Neuronal stem cell (in vitro differentiated cells): ENCODE measurements around the gene RBM11.

Experiments
- DNase-seq: peaks from one replicate; pipeline ENCODE4 v3.0.0-alpha.2; 2013; ENCODE audit warnings: low spot score
- H2AFZ ChIP-seq: one replicate; pipeline ENCODE4 v1.6.1; 2013; ENCODE audit warnings: mild to moderate bottlenecking, low read length, inconsistent platforms
- H2AK5ac ChIP-seq: 2 replicates; pipeline ENCODE4 v1.6.1; 2013; ENCODE audit warnings: low read depth, mild to moderate bottlenecking, inconsistent platforms, low read length, moderate library complexity, mixed read lengths
- H2BK120ac ChIP-seq: 2 replicates; pipeline ENCODE4 v1.6.1; 2013; ENCODE audit warnings: low read depth, mild to moderate bottlenecking, inconsistent platforms, low read length, moderate library complexity, mixed read lengths
- H2BK12ac ChIP-seq: one replicate; pipeline ENCODE4 v1.6.1; 2013; ENCODE audit warnings: low read length, inconsistent platforms
- H2BK15ac ChIP-seq: 2 replicates; pipeline ENCODE4 v1.6.1; 2013; ENCODE audit warnings: mild to moderate bottlenecking, low read length, inconsistent platforms, mixed read lengths
- H2BK5ac ChIP-seq: one replicate; pipeline ENCODE4 v1.6.1; 2013; ENCODE audit warnings: inconsistent platforms, mild to moderate bottlenecking, low read length, moderate library complexity
- H3K14ac ChIP-seq: one replicate; pipeline ENCODE4 v1.6.1; 2013; ENCODE audit warnings: low read length, inconsistent platforms
- H3K18ac ChIP-seq: 2 replicates; pipeline ENCODE4 v1.6.1; 2013; ENCODE audit warnings: low read length, inconsistent platforms
- H3K23ac ChIP-seq: 2 replicates; pipeline ENCODE4 v1.6.1; 2013; ENCODE audit warnings: low read depth, mild to moderate bottlenecking, mixed read lengths, low read length, inconsistent platforms; ENCODE audit not compliant: poor library complexity
- H3K27ac ChIP-seq: replicated peaks from 3 replicates; pipeline ENCODE4 v1.5.1; 2013; ENCODE audit warnings: low read length, inconsistent platforms
- H3K27me3 ChIP-seq, 3 experiments: 2 replicates each; pipeline ENCODE4 v1.6.1; 2013; ENCODE audit warnings: low read length in 3 of 3, mild to moderate bottlenecking in 2 of 3, inconsistent platforms in 1 of 3, low read depth in 1 of 3, mixed read lengths in 1 of 3, moderate library complexity in 1 of 3; ENCODE audit not compliant: control insufficient read depth in 3 of 3, insufficient read depth in 3 of 3
- H3K36me3 ChIP-seq, 2 donors: replicated peaks in 1 of 2; 2 replicates each; pipeline ENCODE4 v1.6.1; 2013; ENCODE audit warnings: low read length in 2 of 2; ENCODE audit not compliant: control insufficient read depth in 2 of 2, insufficient read depth in 2 of 2
- H3K4ac ChIP-seq: 2 replicates; pipeline ENCODE4 v1.6.1; 2013; ENCODE audit warnings: inconsistent platforms, mild to moderate bottlenecking, low read length, moderate library complexity
- H3K4me1 ChIP-seq, 2 donors: 1 replicate in 1 of 2; 2 replicates in 1 of 2; pipeline ENCODE4 v1.6.1; 2013; ENCODE audit warnings: low read length in 2 of 2, low read depth in 1 of 2; ENCODE audit not compliant: control insufficient read depth in 2 of 2, insufficient read depth in 1 of 2
- H3K4me2 ChIP-seq: one replicate; pipeline ENCODE4 v1.6.1; 2013; ENCODE audit warnings: mild to moderate bottlenecking, low read length, inconsistent platforms; ENCODE audit not compliant: insufficient read depth, poor library complexity, severe bottlenecking
- H3K4me3 ChIP-seq, 2 donors: 2 replicates each; pipeline ENCODE4 v1.5.1; 2013; ENCODE audit warnings: low read length in 2 of 2, mild to moderate bottlenecking in 2 of 2, inconsistent platforms in 1 of 2, moderate library complexity in 1 of 2
- H3K79me1 ChIP-seq: one replicate; pipeline ENCODE4 v1.6.1; 2013; ENCODE audit warnings: low read depth, mild to moderate bottlenecking, inconsistent platforms, low read length, moderate library complexity
- H3K9ac ChIP-seq: one replicate; pipeline ENCODE4 v1.6.1; 2013; ENCODE audit warnings: mild to moderate bottlenecking, low read depth, low read length, inconsistent platforms; ENCODE audit not compliant: poor library complexity
- H3K9me3 ChIP-seq, 2 donors: replicated peaks in 1 of 2; 2 replicates each; pipeline versions ENCODE3 to v1.6.1; 2013; ENCODE audit warnings: low read length in 2 of 2, mild to moderate bottlenecking in 2 of 2, inconsistent platforms in 1 of 2, low read depth in 1 of 2, mixed read lengths in 1 of 2, moderate library complexity in 1 of 2; ENCODE audit not compliant: control insufficient read depth in 2 of 2, insufficient read depth in 1 of 2
- H4K8ac ChIP-seq: one replicate; pipeline ENCODE4 v1.6.1; 2013; ENCODE audit warnings: low read depth, mild to moderate bottlenecking, inconsistent platforms, low read length, moderate library complexity
- H4K91ac ChIP-seq: one replicate; pipeline ENCODE4 v1.6.1; 2013; ENCODE audit warnings: low read length, low read depth, mild to moderate bottlenecking, inconsistent platforms; ENCODE audit not compliant: poor library complexity
- WGBS, 2 donors: extraction: QIAGEN DNeasy Blood & Tissue Kit; methylation state at CpG; one replicate each; pipeline ENCODE4 v1.1.7; 2013; ENCODE audit warnings: missing lambda C conversion rate in 2 of 2, mixed read lengths in 1 of 2; ENCODE audit not compliant: insufficient read length in 2 of 2, insufficient replicate concordance in 1 of 2; ENCODE audit errors: extremely low coverage in 2 of 2; 5-methylcytosine and 5-hydroxymethylcytosine counted together

RBM11 gene

GRCh38 chr21:14259747-14260146, 43.8 kb downstream of the RBM11 start:
- Histone ChIP-seq H2AFZ (no peak overlapping the region), H2AK5ac (no peak overlapping the region), H3K4me2 (no peak overlapping the region), H3K4me3 (no peak overlapping the region), H3K14ac (no peak overlapping the region), H3K79me1 (no peaks in the 10 kb centered on the region), H3K9me3 (no peaks in the 10 kb centered on the region), H3K23ac (no peak overlapping the region), H3K36me3 (no peaks in the 10 kb centered on the region), H2BK5ac (no peak overlapping the region), H3K4me1 (no peaks in the 10 kb centered on the region), H3K27ac (no peak overlapping the region), H3K27me3 (no peaks in the 10 kb centered on the region), H4K8ac (no peak overlapping the region), H4K91ac (no peak overlapping the region), H3K18ac (no peak overlapping the region), H2BK12ac (no peak overlapping the region), H3K9ac (no peak overlapping the region), H2BK15ac (no peak overlapping the region), H3K4ac (no peak overlapping the region), H2BK120ac (no peak overlapping the region)
- no CpG with 5 or more reads among the region's 3 CpGs for whole genome bisulfite sequencing, 2 donors
- peak; percentile 53 for DNase-seq

GRCh38 chr21:14260174-14260764, 44.3 kb downstream of the RBM11 start:
- Histone ChIP-seq H3K36me3 (no peaks in the 10 kb centered on the region), H2BK12ac (no peak overlapping the region), H2BK120ac (no peak overlapping the region), H3K27ac (no peak overlapping the region), H3K79me1 (no peaks in the 10 kb centered on the region), H3K4me3 (no peak overlapping the region), H4K8ac (no peak overlapping the region), H3K18ac (no peak overlapping the region), H2AK5ac (no peak overlapping the region), H3K14ac (no peak overlapping the region), H3K4me2 (no peak overlapping the region), H2BK15ac (no peak overlapping the region), H2AFZ (no peak overlapping the region), H3K23ac (no peak overlapping the region), H4K91ac (no peak overlapping the region), H2BK5ac (no peak overlapping the region), H3K4me1 (no peaks in the 10 kb centered on the region), H3K9me3 (no peaks in the 10 kb centered on the region), H3K4ac (no peak overlapping the region), H3K9ac (no peak overlapping the region), H3K27me3 (no peaks in the 10 kb centered on the region)
- DNase-seq, result no peak
- no CpG with 5 or more reads among the region's 1 CpG for WGBS, 2 donors

DNA sequence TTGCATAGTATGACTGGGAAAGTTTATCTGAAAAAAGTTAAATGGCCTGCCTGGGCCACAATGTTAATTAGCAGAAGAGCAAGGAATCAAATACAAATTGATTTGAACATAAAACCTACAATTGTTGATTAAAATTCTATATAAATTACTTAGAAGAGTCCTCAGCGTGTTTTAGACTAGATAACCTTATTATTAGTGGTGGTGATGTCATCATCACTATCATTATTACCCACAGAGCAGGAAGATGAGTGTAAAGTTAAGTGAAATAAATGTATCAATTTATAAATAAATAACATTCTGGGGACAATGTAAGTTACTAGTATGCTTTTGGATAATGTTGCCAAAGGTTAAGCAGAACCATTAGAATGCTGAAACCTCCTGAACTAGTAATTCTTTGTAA, 46.1 kb downstream of the RBM11 start:
- Histone ChIP-seq H3K4me2 (no peak overlapping the region), H3K23ac (no peak overlapping the region), H2BK5ac (no peak overlapping the region), H2AFZ (no peak overlapping the region), H3K79me1 (no peaks in the 10 kb centered on the region), H3K4ac (no peak overlapping the region), H2BK12ac (no peak overlapping the region), H3K36me3 (no peaks in the 10 kb centered on the region), H2BK120ac (no peak overlapping the region), H3K18ac (no peak overlapping the region), H3K27ac (no peak overlapping the region), H4K91ac (no peak overlapping the region), H3K9ac (no peak overlapping the region), H2BK15ac (no peak overlapping the region), H3K14ac (no peak overlapping the region), H3K27me3 (no peaks in the 10 kb centered on the region), H3K4me3 (no peak overlapping the region), H4K8ac (no peak overlapping the region), H3K4me1 (no peaks in the 10 kb centered on the region), H2AK5ac (no peak overlapping the region), H3K9me3 (no peaks in the 10 kb centered on the region)
- no CpG with 5 or more reads among the region's 1 CpG for WGBS, 2 donors
- DNase-seq, result no peak

DNA sequence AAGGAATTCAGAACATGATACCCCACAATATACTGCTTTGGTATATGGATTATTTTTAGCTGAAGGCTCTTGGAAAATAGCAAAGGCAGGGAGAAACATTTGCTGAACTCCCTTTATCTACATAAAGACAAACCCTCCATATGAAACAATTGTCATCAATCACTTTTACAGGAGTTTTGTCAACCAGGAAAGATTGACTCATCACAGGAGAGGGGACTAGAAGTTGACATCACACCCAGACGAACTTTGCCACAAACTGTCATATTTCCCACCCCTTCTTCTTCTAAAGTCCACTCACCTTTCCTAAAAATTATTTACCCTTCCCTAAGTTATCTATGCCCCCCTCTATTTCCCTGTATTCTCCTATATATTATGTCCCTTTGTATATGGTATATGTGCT, 47.9 kb downstream of the RBM11 start:
- Histone ChIP-seq H3K14ac (no peak overlapping the region), H3K9ac (no peak overlapping the region), H3K4me2 (no peak overlapping the region), H2AK5ac (no peak overlapping the region), H3K36me3 (no peaks in the 10 kb centered on the region), H3K9me3 (no peaks in the 10 kb centered on the region), H2BK12ac (no peak overlapping the region), H3K4ac (no peak overlapping the region), H3K79me1 (no peaks in the 10 kb centered on the region), H3K18ac (no peak overlapping the region), H4K91ac (no peak overlapping the region), H3K27ac (no peak overlapping the region), H2AFZ (no peak overlapping the region), H3K4me1 (no peaks in the 10 kb centered on the region), H4K8ac (no peak overlapping the region), H2BK120ac (no peak overlapping the region), H2BK15ac (no peak overlapping the region), H3K23ac (no peak overlapping the region), H2BK5ac (no peak overlapping the region), H3K27me3 (no peaks in the 10 kb centered on the region), H3K4me3 (no peak overlapping the region)
- DNase-seq, result no peak
- WGBS, 2 donors, result no CpG with 5 or more reads among the region's 1 CpG
